Psoas muscle (tissue), 8 donors: ENCODE measurements around the gene UPF2. TPM values are rescaled to one million over a fixed set of nuclear protein-coding genes. Genes with fewer than 3 reads are reported as not detected.

Experiments
- ATAC-seq, 4 donors: fragments of 200-7000 bp; cut with Tn5 transposase; one replicate each; pipeline ENCODE4 v1.9.1; 2020; ENCODE audit warnings: moderate library complexity in 3 of 4, mild to moderate bottlenecking in 2 of 4
- DNase-seq, 2 donors: peaks; one replicate each; pipeline ENCODE4 v3.0.0-alpha.2; 2020
- H3K27ac ChIP-seq: fragments of 200-600 bp; one replicate; pipeline ENCODE4 v1.8.0; 2022
- H3K27me3 ChIP-seq, 3 donors: fragments of 200-600 bp in 1 of 3; one replicate each; pipeline versions ENCODE4 v1.6.1 to v1.8.0; 2013 to 2022; ENCODE audit warnings: low read length in 2 of 3, mild to moderate bottlenecking in 2 of 3, moderate library complexity in 1 of 3; ENCODE audit not compliant: insufficient read depth in 3 of 3
- H3K36me3 ChIP-seq, 2 donors: fragments of 200-600 bp in 1 of 2; one replicate each; pipeline versions ENCODE4 v1.6.1 to v1.8.0; 2013 to 2022; ENCODE audit warnings: low read depth in 1 of 2, mild to moderate bottlenecking in 1 of 2, moderate library complexity in 1 of 2; ENCODE audit not compliant: insufficient read depth in 1 of 2
- H3K4me1 ChIP-seq: fragments of 200-600 bp; one replicate; pipeline ENCODE4 v1.8.0; 2022
- H3K4me3 ChIP-seq: fragments of 200-600 bp; one replicate; pipeline ENCODE4 v1.8.0; 2022; ENCODE audit warnings: mild to moderate bottlenecking
- H3K9me3 ChIP-seq: fragments of 200-600 bp; one replicate; pipeline ENCODE4 v1.8.0; 2022
- CTCF ChIP-seq: fragments of 200-600 bp; IDR thresholded peaks from one replicate; pipeline ENCODE4 v1.8.0; 2022; ENCODE audit warnings: antibody characterized with exemption
- WGBS, 3 donors: extraction: QIAGEN DNeasy Blood & Tissue Kit; methylation state at CpG; one replicate each; pipeline versions ENCODE4 v1.1.6 to v1.1.7; 2013; 5-methylcytosine and 5-hydroxymethylcytosine counted together
- intact Hi-C, 2 donors: fragments of 100-400 bp; cut with DNase I; formaldehyde crosslinking; loops; one replicate each; pipeline versions ENCODE4 v1.11.0 to v1.14.2; 2022
- polyA plus RNA-seq, 3 donors: library from polyadenylated mRNA; stranded (reverse); fragments of 200-250 nt; gene quantifications; one replicate each; pipeline ENCODE4 v1.2.3, GENCODE V29; 2013
- total RNA-seq, 4 donors: library from RNA; stranded (reverse); fragmentation: NEBNext Ultra II Directional in 2 of 4; extraction: Animal tissue kit (Norgen Biotek cat#: 25700) in 2 of 4; gene quantifications; one replicate each; pipeline versions ENCODE4 v1.2.1 to v1.2.4, GENCODE V29; 2021 to 2023
- donor health status: healthy with polysubstance abuse.
- donor health status: DM: no; HTN: no; CAD: no; lungs with moderate emphysema.
- donor health status: Bipolar disorder and iron deficiency.
- donor health status: healthy.
- donor health status: DM: yes; HTN: yes; CAD: no.
- donor health status: DM: no; HTN: no; CAD: no.
- donor health status: DM: no; HTN: no; CAD: no.
- donor health status: DM: yes; HTN: yes; CAD: no.

Gene UPF2
- total and polyA plus RNA-seq, 7 donors: 12.7 to 35.1 (median 23.6) TPM

GRCh38 chr10:11885437-11886137 is 157.0 kb downstream of the UPF2 start:
- Histone ChIP-seq H3K9me3 (no peaks in the 10 kb centered on the region), H3K4me3 (no peak overlapping the region), H3K36me3 (no peaks in the 10 kb centered on the region), H3K27ac (no peak overlapping the region), H3K27me3 (no peaks in the 10 kb centered on the region), H3K4me1 (no peaks in the 10 kb centered on the region)
- no peak for TF ChIP-seq CTCF
- DNase-seq (no peak), ATAC-seq (no peak)
- WGBS, 3 donors: 78 to 84% (median 83%) methylated on average over 13 of the region's 13 CpGs
- intact Hi-C loops: no loop called here

GRCh38 chr10:11884706-11885423 is 157.7 kb downstream of the UPF2 start:
- no peak for TF ChIP-seq CTCF
- no peaks in the 10 kb centered on the region for H3K27me3 ChIP-seq
- no peaks in the 10 kb centered on the region for H3K4me1 ChIP-seq
- H3K36me3 ChIP-seq: no peaks in the 10 kb centered on the region
- intact Hi-C loops: no loop called here
- no peak overlapping the region for H3K4me3 ChIP-seq
- no peaks in the 10 kb centered on the region for H3K9me3 ChIP-seq
- DNase-seq (no peak), ATAC-seq (no peak)
- no peak overlapping the region for H3K27ac ChIP-seq
- WGBS, 3 donors: 76 to 87% (median 84%) methylated on average over 7 of the region's 7 CpGs

GRCh38 chr10:11882646-11883375 is 159.8 kb downstream of the UPF2 start:
- Histone ChIP-seq H3K27me3 (no peaks in the 10 kb centered on the region), H3K9me3 (no peaks in the 10 kb centered on the region), H3K36me3 (no peaks in the 10 kb centered on the region), H3K27ac (no peak overlapping the region), H3K4me1 (no peaks in the 10 kb centered on the region), H3K4me3 (no peak overlapping the region)
- DNase-seq: no peak
- intact Hi-C loops: no loop called here
- no peak for TF ChIP-seq CTCF
- ATAC-seq: no peak
- WGBS, 3 donors: 93 to 95% (median 94%) methylated on average over 14 of the region's 14 CpGs

GRCh38 chr10:11881477-11882417 is 160.9 kb downstream of the UPF2 start:
- TF ChIP-seq CTCF: no peak
- ATAC-seq: peak in 1 of 4 donors; percentile 34
- Histone ChIP-seq H3K4me3 (no peak overlapping the region), H3K27ac (no peak overlapping the region), H3K36me3 (no peaks in the 10 kb centered on the region), H3K9me3 (no peaks in the 10 kb centered on the region), H3K4me1 (no peaks in the 10 kb centered on the region), H3K27me3 (no peaks in the 10 kb centered on the region)
- DNase-seq: no peak
- intact Hi-C loops: no loop called here
- 83 to 89% (median 84%) methylated on average over 21 of the region's 21 CpGs for WGBS, 3 donors
